ENCODE measurements around the gene OSGIN1.

The OSGIN1 gene

GRCh38 chr16:83935858-83936255, 17.2 kb upstream of the OSGIN1 start:
- TF ChIP-seq, protein P1, sequence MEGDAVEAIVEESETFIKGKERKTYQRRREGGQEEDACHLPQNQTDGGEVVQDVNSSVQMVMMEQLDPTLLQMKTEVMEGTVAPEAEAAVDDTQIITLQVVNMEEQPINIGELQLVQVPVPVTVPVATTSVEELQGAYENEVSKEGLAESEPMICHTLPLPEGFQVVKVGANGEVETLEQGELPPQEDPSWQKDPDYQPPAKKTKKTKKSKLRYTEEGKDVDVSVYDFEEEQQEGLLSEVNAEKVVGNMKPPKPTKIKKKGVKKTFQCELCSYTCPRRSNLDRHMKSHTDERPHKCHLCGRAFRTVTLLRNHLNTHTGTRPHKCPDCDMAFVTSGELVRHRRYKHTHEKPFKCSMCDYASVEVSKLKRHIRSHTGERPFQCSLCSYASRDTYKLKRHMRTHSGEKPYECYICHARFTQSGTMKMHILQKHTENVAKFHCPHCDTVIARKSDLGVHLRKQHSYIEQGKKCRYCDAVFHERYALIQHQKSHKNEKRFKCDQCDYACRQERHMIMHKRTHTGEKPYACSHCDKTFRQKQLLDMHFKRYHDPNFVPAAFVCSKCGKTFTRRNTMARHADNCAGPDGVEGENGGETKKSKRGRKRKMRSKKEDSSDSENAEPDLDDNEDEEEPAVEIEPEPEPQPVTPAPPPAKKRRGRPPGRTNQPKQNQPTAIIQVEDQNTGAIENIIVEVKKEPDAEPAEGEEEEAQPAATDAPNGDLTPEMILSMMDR (IDR thresholded peaks at IDR 0.05; ENCODE audit: extremely low read depth, insufficient read depth, missing control alignments), result no peak
- no peak for DNase-seq (ENCODE audit: low spot score)
- in situ Hi-C loops (cut with MboI; ENCODE audit: low pct_unique_long_range_greater_than_20kb, low sequenced_read_pairs, unreplicated experiment), result no loop called here

DNA sequence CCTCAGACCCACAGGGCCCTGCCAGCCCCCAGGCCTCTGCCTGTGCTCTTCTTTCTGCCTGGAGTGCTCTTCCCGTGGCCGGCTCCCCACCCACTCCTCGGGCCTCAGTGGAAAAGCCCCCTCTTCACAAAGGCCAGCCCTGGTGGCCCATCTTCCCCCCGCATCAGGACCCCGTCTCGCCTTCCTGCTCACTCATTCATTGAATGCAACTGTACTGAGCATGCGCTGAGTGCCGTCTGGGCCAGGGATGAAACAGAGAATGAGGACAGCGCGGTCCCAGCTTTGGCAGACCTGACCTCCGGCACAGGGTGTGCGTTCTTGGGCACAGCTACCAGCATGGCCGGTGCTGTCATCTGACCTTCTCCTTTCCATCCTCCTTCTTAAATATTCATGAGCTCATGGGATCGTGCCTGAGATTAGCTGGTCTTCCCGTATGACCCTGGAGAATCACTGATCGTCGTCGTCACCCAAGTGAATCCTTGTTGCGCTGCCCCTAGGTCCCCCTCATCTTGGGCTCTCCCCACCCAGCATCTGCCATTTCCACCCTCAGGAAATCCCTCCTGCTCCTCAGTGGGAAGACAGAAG, 16.4 kb upstream of the OSGIN1 start:
- no peak for DNase-seq (ENCODE audit: low spot score)
- in situ Hi-C loops (cut with MboI; ENCODE audit: low pct_unique_long_range_greater_than_20kb, low sequenced_read_pairs, unreplicated experiment), result no loop called here
- TF ChIP-seq, protein P1 (IDR thresholded peaks at IDR 0.05; ENCODE audit: extremely low read depth, insufficient read depth, missing control alignments), result no peak

DNA sequence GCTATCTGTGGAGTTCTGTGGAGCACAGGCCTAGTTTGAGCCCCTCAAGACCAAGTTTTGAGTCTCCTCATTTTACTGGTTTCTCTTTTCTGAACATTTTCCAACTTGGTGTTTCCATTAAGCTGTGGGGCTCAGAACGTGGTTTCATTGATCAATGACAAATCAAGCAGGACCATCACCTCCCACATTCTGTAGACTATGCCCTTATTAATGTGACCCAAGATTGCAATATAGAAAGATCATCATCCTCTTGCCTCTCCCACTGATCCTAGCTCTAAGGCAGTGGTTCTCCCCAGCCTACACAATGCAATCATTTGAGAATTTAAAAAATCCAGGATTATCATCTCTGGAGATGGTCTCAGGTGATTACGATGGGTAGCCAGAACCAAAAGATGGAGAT, 15.8 kb upstream of the OSGIN1 start:
- DNase-seq (ENCODE audit: low spot score), result no peak
- TF ChIP-seq, protein P1 (IDR thresholded peaks at IDR 0.05; ENCODE audit: extremely low read depth, insufficient read depth, missing control alignments), result no peak
- in situ Hi-C loops (cut with MboI; ENCODE audit: low pct_unique_long_range_greater_than_20kb, low sequenced_read_pairs, unreplicated experiment), result no loop called here

GRCh38 chr16:83937922-83938885, 14.8 kb upstream of the OSGIN1 start:
- DNase-seq (ENCODE audit: low spot score), result no peak
- TF ChIP-seq, protein P1 (IDR thresholded peaks at IDR 0.05; ENCODE audit: extremely low read depth, insufficient read depth, missing control alignments), result no peak
- in situ Hi-C loops (cut with MboI; ENCODE audit: low pct_unique_long_range_greater_than_20kb, low sequenced_read_pairs, unreplicated experiment), result no loop called here

- in situ Hi-C loops (cut with MboI; ENCODE audit: low pct_unique_long_range_greater_than_20kb, low sequenced_read_pairs, unreplicated experiment), result no loop called here
Observed at GRCh38 chr16:83939266-83939855, 13.7 kb upstream of the OSGIN1 start.

DNA sequence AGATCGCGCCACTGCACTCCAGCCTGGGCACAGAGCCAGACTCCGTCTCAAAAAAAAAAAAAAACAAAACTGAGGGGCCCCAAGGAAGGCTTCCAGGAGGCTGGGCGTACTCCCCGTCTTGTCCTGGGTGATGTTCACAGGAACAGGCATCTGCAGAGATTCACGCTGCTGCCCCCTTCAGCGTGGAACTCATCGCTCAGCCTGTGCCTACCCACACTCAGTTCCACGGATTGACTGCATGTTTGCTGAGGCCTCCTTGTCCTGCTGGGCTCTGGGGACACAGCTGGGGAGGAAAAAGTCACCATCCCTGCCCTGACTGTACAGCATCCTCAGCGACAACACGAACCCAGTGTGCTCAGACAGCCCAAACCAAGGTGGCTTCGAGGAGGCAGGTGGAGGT, 12.9 kb upstream of the OSGIN1 start:
- no peak for DNase-seq (ENCODE audit: low spot score)
- in situ Hi-C loops (cut with MboI; ENCODE audit: low pct_unique_long_range_greater_than_20kb, low sequenced_read_pairs, unreplicated experiment), result no loop called here
- TF ChIP-seq, protein P1 (IDR thresholded peaks at IDR 0.05; ENCODE audit: extremely low read depth, insufficient read depth, missing control alignments), result no peak

More at GRCh38 chr16:83939266-83939855, 13.7 kb upstream of the OSGIN1 start:
- TF ChIP-seq, protein P1 (IDR thresholded peaks at IDR 0.05; ENCODE audit: extremely low read depth, insufficient read depth, missing control alignments), result no peak
- DNase-seq (ENCODE audit: low spot score), result no peak

Data from GM13977 (cell line).